Activated naive CD8-positive, alpha-beta T cell treated with anti-CD3 and anti-CD28 coated beads, Interleukin-2, amount 50 U/mL, for 24 hours (primary cell): Measurements from ENCODE around the gene ACTN2.

ENCODE experiments used
- ATAC-seq: fragments of 150-1000 bp; cut with Tn5 transposase; one replicate; pipeline ENCODE4 v1.10.0; 2021
- DNase-seq: peaks from one replicate; pipeline ENCODE4 v3.0.0; 2021
- H3K27ac Mint-ChIP-seq: one replicate; pipeline ENCODE4 v1.8.0; 2021; ENCODE audit warnings: mild to moderate bottlenecking, mixed read lengths
- H3K27me3 Mint-ChIP-seq: one replicate; pipeline ENCODE4 v1.8.0; 2021; ENCODE audit warnings: mixed read lengths
- H3K36me3 Mint-ChIP-seq: one replicate; pipeline ENCODE4 v1.8.0; 2021; ENCODE audit warnings: low read depth, mixed read lengths
- H3K4me1 Mint-ChIP-seq: one replicate; pipeline ENCODE4 v1.8.0; 2021; ENCODE audit warnings: mixed read lengths
- H3K4me3 Mint-ChIP-seq: one replicate; pipeline ENCODE4 v1.8.0; 2021; ENCODE audit warnings: mild to moderate bottlenecking, moderate library complexity, mixed read lengths
- H3K9me3 Mint-ChIP-seq: one replicate; pipeline ENCODE4 v1.8.0; 2021; ENCODE audit warnings: mixed read lengths

The ACTN2 gene

GRCh38 chr1:236760986-236761385, 74.7 kb downstream of the ACTN2 start:
- Mint-ChIP-seq H3K27me3 (peaks cover 5% of the 10 kb centered on the region), H3K27ac (no peak overlapping the region), H3K4me1 (no peaks in the 10 kb centered on the region), H3K4me3 (no peak overlapping the region), H3K9me3 (no peaks in the 10 kb centered on the region), H3K36me3 (no peaks in the 10 kb centered on the region)
- ATAC-seq, result no peak
- DNase-seq, result no peak

GRCh38 chr1:236761397-236762132, 75.3 kb downstream of the ACTN2 start:
- peaks cover 5% of the 10 kb centered on the region for H3K27me3 Mint-ChIP-seq
- no peak for ATAC-seq
- H3K9me3 Mint-ChIP-seq, result no peaks in the 10 kb centered on the region
- H3K4me1 Mint-ChIP-seq, result no peaks in the 10 kb centered on the region
- H3K36me3 Mint-ChIP-seq, result no peaks in the 10 kb centered on the region
- no peak overlapping the region for H3K4me3 Mint-ChIP-seq
- DNase-seq, result no peak
- H3K27ac Mint-ChIP-seq, result no peak overlapping the region

GRCh38 chr1:236762410-236762809, 76.1 kb downstream of the ACTN2 start:
- Mint-ChIP-seq H3K36me3 (no peaks in the 10 kb centered on the region), H3K27me3 (peaks cover 5% of the 10 kb centered on the region), H3K27ac (no peak overlapping the region), H3K9me3 (no peaks in the 10 kb centered on the region), H3K4me1 (no peaks in the 10 kb centered on the region), H3K4me3 (no peak overlapping the region)
- ATAC-seq (no peak), DNase-seq (no peak)

GRCh38 chr1:236765831-236766230, 79.5 kb downstream of the ACTN2 start:
- Mint-ChIP-seq H3K27me3 (peaks cover 12% of the 10 kb centered on the region), H3K9me3 (no peaks in the 10 kb centered on the region), H3K27ac (no peak overlapping the region), H3K4me1 (no peaks in the 10 kb centered on the region), H3K4me3 (no peak overlapping the region), H3K36me3 (no peaks in the 10 kb centered on the region)
- ATAC-seq (no peak), DNase-seq (no peak)

GRCh38 chr1:236766506-236766905, 80.2 kb downstream of the ACTN2 start:
- no peaks in the 10 kb centered on the region for H3K36me3 Mint-ChIP-seq
- DNase-seq (no peak), ATAC-seq (no peak)
- no peak overlapping the region for H3K27ac Mint-ChIP-seq
- H3K9me3 Mint-ChIP-seq, result no peaks in the 10 kb centered on the region
- no peak overlapping the region for H3K4me3 Mint-ChIP-seq
- no peaks in the 10 kb centered on the region for H3K4me1 Mint-ChIP-seq
- peaks cover 12% of the 10 kb centered on the region for H3K27me3 Mint-ChIP-seq

- no peaks in the 10 kb centered on the region for H3K9me3 Mint-ChIP-seq
- no peak overlapping the region for H3K27ac Mint-ChIP-seq
Observed at GRCh38 chr1:236767276-236767675, 81.0 kb downstream of the ACTN2 start.

GRCh38 chr1:236768601-236769000, 82.3 kb downstream of the ACTN2 start:
- H3K36me3 Mint-ChIP-seq, result no peaks in the 10 kb centered on the region
- H3K27me3 Mint-ChIP-seq, result peaks cover 11% of the 10 kb centered on the region
- no peak overlapping the region for H3K27ac Mint-ChIP-seq
- DNase-seq, result no peak
- H3K9me3 Mint-ChIP-seq, result no peaks in the 10 kb centered on the region
- H3K4me3 Mint-ChIP-seq, result no peak overlapping the region
- no peak for ATAC-seq
- no peaks in the 10 kb centered on the region for H3K4me1 Mint-ChIP-seq

More at GRCh38 chr1:236767276-236767675, 81.0 kb downstream of the ACTN2 start:
- no peaks in the 10 kb centered on the region for H3K4me1 Mint-ChIP-seq
- H3K4me3 Mint-ChIP-seq, result no peak overlapping the region
- H3K27me3 Mint-ChIP-seq, result peaks cover 15% of the 10 kb centered on the region
- no peaks in the 10 kb centered on the region for H3K36me3 Mint-ChIP-seq
- DNase-seq, result no peak
- ATAC-seq, result no peak

GRCh38 chr1:236773919-236774318, 87.6 kb downstream of the ACTN2 start:
- peaks cover 22% of the 10 kb centered on the region for H3K27me3 Mint-ChIP-seq
- H3K4me3 Mint-ChIP-seq, result no peak overlapping the region
- no peaks in the 10 kb centered on the region for H3K4me1 Mint-ChIP-seq
- no peak overlapping the region for H3K27ac Mint-ChIP-seq
- peaks cover 4% of the 10 kb centered on the region for H3K36me3 Mint-ChIP-seq
- DNase-seq, result no peak
- H3K9me3 Mint-ChIP-seq, result peaks cover 11% of the 10 kb centered on the region
- no peak for ATAC-seq

GRCh38 chr1:236774926-236775325, 88.6 kb downstream of the ACTN2 start:
- peaks cover 4% of the 10 kb centered on the region for H3K36me3 Mint-ChIP-seq

GRCh38 chr1:236779312-236779711, 93.0 kb downstream of the ACTN2 start:
- H3K27me3 Mint-ChIP-seq, result peaks cover 19% of the 10 kb centered on the region
- no peak overlapping the region for H3K27ac Mint-ChIP-seq
- no peak overlapping the region for H3K4me3 Mint-ChIP-seq
- DNase-seq, result no peak
- ATAC-seq, result no peak
- H3K36me3 Mint-ChIP-seq, result peaks cover 4% of the 10 kb centered on the region
- H3K9me3 Mint-ChIP-seq, result peaks cover 17% of the 10 kb centered on the region
- H3K4me1 Mint-ChIP-seq, result no peaks in the 10 kb centered on the region

More at GRCh38 chr1:236774926-236775325, 88.6 kb downstream of the ACTN2 start:
- H3K9me3 Mint-ChIP-seq, result peaks cover 17% of the 10 kb centered on the region
- H3K4me3 Mint-ChIP-seq, result no peak overlapping the region
- DNase-seq, result no peak
- H3K27me3 Mint-ChIP-seq, result peaks cover 19% of the 10 kb centered on the region
- no peaks in the 10 kb centered on the region for H3K4me1 Mint-ChIP-seq
- H3K27ac Mint-ChIP-seq, result no peak overlapping the region
- no peak for ATAC-seq

- Mint-ChIP-seq H3K9me3 (no peaks in the 10 kb centered on the region), H3K27ac (no peak overlapping the region), H3K27me3 (peaks cover 3% of the 10 kb centered on the region), H3K4me1 (no peaks in the 10 kb centered on the region), H3K4me3 (no peak overlapping the region), H3K36me3 (no peaks in the 10 kb centered on the region)
- DNase-seq, result no peak
- no peak for ATAC-seq
Observed at GRCh38 chr1:236785477-236785876, 99.2 kb downstream of the ACTN2 start.

GRCh38 chr1:236786453-236786852, 100.2 kb downstream of the ACTN2 start:
- Mint-ChIP-seq H3K4me1 (no peaks in the 10 kb centered on the region), H3K27ac (no peak overlapping the region), H3K36me3 (no peaks in the 10 kb centered on the region), H3K27me3 (peaks cover 2% of the 10 kb centered on the region), H3K9me3 (no peaks in the 10 kb centered on the region), H3K4me3 (no peak overlapping the region)
- ATAC-seq, result no peak
- no peak for DNase-seq

- no peak for ATAC-seq
- H3K27me3 Mint-ChIP-seq, result peaks cover 2% of the 10 kb centered on the region
- no peak for DNase-seq
- peaks cover 12% of the 10 kb centered on the region for H3K36me3 Mint-ChIP-seq
- H3K4me3 Mint-ChIP-seq, result peak overlapping the region; percentile 97
- peak overlapping the region; percentile 98 for H3K27ac Mint-ChIP-seq
- H3K4me1 Mint-ChIP-seq, result peaks cover 37% of the 10 kb centered on the region
- H3K9me3 Mint-ChIP-seq, result no peaks in the 10 kb centered on the region
Observed at GRCh38 chr1:236794585-236795034, 108.3 kb downstream of the ACTN2 start.

GRCh38 chr1:236795035-236795756, 108.9 kb downstream of the ACTN2 start, which contains the start of gene MTR:
Gene MTR, plus strand, starts transcription at chr1:236795292. Its CDS starts 412 bp downstream, at chr1:236795704.
- Mint-ChIP-seq H3K9me3 (no peaks in the 10 kb centered on the region), H3K4me1 (peaks cover 43% of the 10 kb centered on the region), H3K36me3 (peaks cover 17% of the 10 kb centered on the region), H3K27me3 (peaks cover 2% of the 10 kb centered on the region), H3K27ac (peak within 1 kb of the TSS; percentile 98), H3K4me3 (peak within 1 kb of the TSS; percentile 97)
- ATAC-seq (peak; percentile 91), DNase-seq (peak; percentile 95)
